A549 treated with AZD2906 at 1 μM for 4 hours (cell line): ENCODE measurements around the gene MAP3K2. TPM values are rescaled to one million over a fixed set of nuclear protein-coding genes. Genes with fewer than 3 reads are reported as not detected.

Source experiments
- total RNA-seq: library from RNA; stranded (reverse); fragments of 200-300 nt; extraction: Qiagen RNA extraction; gene quantifications from 5 replicates; pipeline ENCODE4 v1.2.3, GENCODE V29; 2022

Gene MAP3K2
- total RNA-seq: 13.0 to 20.7 TPM (median 19.5 TPM) in 5 replicates

GRCh38 chr2:127387655-127388422 lies at the start of gene MAP3K2:
MAP3K2 (minus strand) TSS chr2:127387975; CDS start chr2:127343129, 44,846 bp downstream.

GRCh38 chr2:127418300-127419111 lies 30.7 kb upstream of the MAP3K2 start, which contains the start of gene PROC:
PROC (plus strand) TSS chr2:127418427; CDS start chr2:127419943, 1,516 bp downstream.

GRCh38 chr2:127293748-127294562 lies 93.8 kb downstream of the MAP3K2 start, which contains the start of gene ERCC3:
ERCC3 (minus strand) TSS chr2:127294144; CDS start chr2:127294081, 63 bp downstream.

Other genes with a start within 250 kb of the MAP3K2 start
- gene CYP27C1, start 167.7 kb downstream of the MAP3K2 start, total RNA-seq: 3.0 to 3.9 TPM (median 3.5 TPM) in 5 replicates
- 37.5 to 46.9 TPM (median 39.9 TPM) in 5 replicates for gene ERCC3, start 93.8 kb downstream of the MAP3K2 start, total RNA-seq
- 5.0 to 5.8 TPM (median 5.5 TPM) in 5 replicates for gene PROC, start 30.5 kb upstream of the MAP3K2 start, total RNA-seq
- 33.2 to 46.6 TPM (median 37.4 TPM) in 5 replicates for gene IWS1, start 138.5 kb upstream of the MAP3K2 start, total RNA-seq
- gene MYO7B, start 147.7 kb upstream of the MAP3K2 start, total RNA-seq: 0.14 to 0.62 TPM (median 0.23 TPM) in 5 replicates